ENCODE measurements around the gene RNF167. TPM values are rescaled to one million over a fixed set of nuclear protein-coding genes. Genes with fewer than 3 reads are reported as not detected.

Gene RNF167
- total RNA-seq, 1 donor from 2014 or later: 84.7 TPM

- intact Hi-C loops (cut with DNase I): loop anchor here (1.0 to 2.0 kb wide), 2 partner anchors 8 to 50 kb away; partner anchors contain the start of genes RNF167 and SLC25A11
- peak; percentile 94 for DNase-seq (ENCODE audit: low spot score)
Observed at GRCh38 chr17:4948166-4948930, 8.3 kb downstream of the RNF167 start, which contains the start of gene PFN1. Gene PFN1 (minus strand): TSS chr17:4948530. CDS start chr17:4948394, 136 bp downstream.

GRCh38 chr17:4948931-4949320, 8.9 kb downstream of the RNF167 start:
- intact Hi-C loops (cut with DNase I): loop anchor here (1.0 to 2.0 kb wide), 2 partner anchors 9 to 50 kb away; partner anchors contain the start of genes RNF167 and SLC25A11
- peak; percentile 89 for DNase-seq (ENCODE audit: low spot score)

- DNase-seq (ENCODE audit: low spot score): peak; percentile 87
- intact Hi-C loops (cut with DNase I): loop anchor here (2.0 kb wide), 1 partner anchor 49 kb away; no protein-coding TSS in a partner anchor
Observed at GRCh38 chr17:4949321-4950074, 9.4 kb downstream of the RNF167 start.

DNA sequence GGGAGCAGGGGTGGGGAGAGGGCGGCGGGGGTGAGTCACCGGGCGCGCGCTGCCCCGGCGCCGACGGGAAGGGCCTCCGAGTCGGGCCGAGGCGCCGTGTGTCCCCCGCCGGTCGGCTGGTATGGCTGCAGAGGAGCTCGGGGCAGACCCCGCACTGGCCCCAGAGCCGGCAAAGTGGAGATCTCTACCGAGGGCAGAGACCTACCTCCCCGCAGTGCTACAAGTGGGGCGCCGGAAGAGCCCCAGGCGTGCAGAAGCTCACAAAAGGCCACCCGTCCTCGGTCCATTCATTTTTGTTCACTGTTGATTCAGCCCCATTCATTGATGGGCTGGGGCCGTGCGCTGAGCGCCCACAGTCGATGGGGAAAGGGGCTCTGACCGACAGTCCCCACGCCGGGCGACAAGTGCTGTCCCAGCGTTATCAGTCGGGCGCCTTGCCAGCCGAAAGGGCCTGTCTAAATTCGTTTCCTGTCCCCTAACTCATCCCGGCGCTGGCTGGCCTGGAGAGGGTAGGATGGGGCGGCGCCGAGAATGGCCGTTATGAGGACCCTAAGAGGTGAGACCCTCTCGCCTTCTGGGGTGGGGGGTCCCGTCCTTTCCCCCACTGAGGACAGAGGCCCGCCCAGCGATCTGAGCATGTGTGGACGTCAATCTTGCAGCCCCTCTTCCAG, 10.1 kb downstream of the RNF167 start:
- DNase-seq (ENCODE audit: low spot score): peak; percentile 88
- intact Hi-C loops (cut with DNase I): no loop called here

GRCh38 chr17:4950746-4951204, 10.7 kb downstream of the RNF167 start, which contains the start of gene ENO3:
Gene ENO3 (plus strand): TSS chr17:4951119. CDS start chr17:4951830, 711 bp downstream.
- intact Hi-C loops (cut with DNase I): loop anchor here (1.0 kb wide), 1 partner anchor 16 kb away; no protein-coding TSS in a partner anchor
- DNase-seq (ENCODE audit: low spot score): no peak

DNA sequence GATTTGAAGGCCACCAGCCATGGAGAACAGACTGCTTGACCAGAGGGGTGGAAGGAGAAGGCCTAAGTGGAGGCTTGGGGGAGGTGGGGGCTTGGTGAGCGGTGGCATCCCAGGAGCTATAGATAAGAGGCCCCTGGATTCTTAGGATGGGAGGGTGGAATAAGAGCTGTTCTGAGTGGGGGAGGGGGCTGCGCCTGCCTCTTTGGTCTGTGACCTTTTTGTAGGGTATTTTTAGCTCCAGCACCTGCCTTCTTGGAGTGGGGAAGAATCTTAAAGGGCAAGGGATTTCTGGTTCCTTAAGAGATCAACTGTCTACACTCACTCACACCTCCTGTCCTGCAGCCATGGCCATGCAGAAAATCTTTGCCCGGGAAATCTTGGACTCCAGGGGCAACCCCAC, 11.4 kb downstream of the RNF167 start:
- DNase-seq (ENCODE audit: low spot score): no peak
- intact Hi-C loops (cut with DNase I): loop anchor here (1.0 kb wide), 1 partner anchor 15 kb away; no protein-coding TSS in a partner anchor

DNA sequence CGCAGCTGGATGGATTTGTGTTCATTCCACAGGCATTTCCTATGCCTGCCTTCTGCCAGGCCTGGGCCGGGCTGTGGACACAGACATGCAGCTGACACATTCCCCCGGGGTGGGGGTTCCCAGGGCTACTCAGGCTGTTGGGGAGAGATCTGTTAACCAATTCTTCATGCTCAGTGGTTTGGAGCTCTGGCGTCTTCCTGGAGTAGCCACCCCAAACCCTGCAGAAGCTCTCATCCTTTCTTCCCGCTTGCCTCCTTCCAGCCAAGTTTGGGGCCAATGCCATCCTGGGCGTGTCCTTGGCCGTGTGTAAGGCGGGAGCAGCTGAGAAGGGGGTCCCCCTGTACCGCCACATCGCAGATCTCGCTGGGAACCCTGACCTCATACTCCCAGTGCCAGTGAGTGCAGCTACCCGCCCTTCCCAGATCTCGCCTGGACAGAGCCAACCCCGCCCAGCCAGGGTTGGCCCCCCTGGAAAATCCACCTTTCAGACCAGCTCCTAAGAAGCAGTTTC, 13.4 kb downstream of the RNF167 start:
- intact Hi-C loops (cut with DNase I): no loop called here
- DNase-seq (ENCODE audit: low spot score): no peak

DNA sequence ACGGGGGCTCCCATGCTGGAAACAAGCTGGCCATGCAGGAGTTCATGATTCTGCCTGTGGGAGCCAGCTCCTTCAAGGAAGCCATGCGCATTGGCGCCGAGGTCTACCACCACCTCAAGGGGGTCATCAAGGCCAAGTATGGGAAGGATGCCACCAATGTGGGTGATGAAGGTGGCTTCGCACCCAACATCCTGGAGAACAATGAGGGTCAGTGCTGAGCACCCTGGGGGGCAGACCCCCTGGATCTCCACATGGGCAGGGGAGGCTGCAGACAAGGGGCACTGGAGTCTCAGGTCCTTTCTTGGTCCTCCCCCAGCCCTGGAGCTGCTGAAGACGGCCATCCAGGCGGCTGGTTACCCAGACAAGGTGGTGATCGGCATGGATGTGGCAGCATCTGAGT, 15.0 kb downstream of the RNF167 start:
- intact Hi-C loops (cut with DNase I): no loop called here
- DNase-seq (ENCODE audit: low spot score): no peak

DNA sequence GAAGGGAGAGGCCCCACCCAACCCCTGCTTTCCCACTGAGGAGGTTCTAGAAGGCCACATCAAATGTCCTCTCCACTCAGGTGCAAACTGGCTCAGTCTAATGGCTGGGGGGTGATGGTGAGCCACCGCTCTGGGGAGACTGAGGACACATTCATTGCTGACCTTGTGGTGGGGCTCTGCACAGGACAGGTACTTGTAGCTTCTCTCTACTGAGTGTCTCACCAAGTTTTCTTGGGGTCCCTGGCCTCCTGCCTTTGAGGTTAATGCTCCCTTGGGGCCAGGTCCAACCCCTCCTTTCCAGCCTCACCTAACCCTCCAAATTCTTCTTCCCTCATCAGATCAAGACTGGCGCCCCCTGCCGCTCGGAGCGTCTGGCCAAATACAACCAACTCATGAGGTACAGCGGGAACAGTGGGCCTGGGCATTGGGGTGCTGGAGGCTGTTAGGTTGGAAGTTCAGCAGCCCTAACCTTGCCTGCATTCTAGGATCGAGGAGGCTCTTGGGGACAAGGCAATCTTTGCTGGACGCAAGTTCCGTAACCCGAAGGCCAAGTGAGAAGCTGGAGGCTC, 16.5 kb downstream of the RNF167 start:
- DNase-seq (ENCODE audit: low spot score): no peak
- intact Hi-C loops (cut with DNase I): no loop called here

- intact Hi-C loops (cut with DNase I): no loop called here
- DNase-seq (ENCODE audit: low spot score): no peak
Observed at GRCh38 chr17:4958102-4958501, 18.0 kb downstream of the RNF167 start.

- no peak for DNase-seq (ENCODE audit: low spot score)
- intact Hi-C loops (cut with DNase I): no loop called here
Observed at GRCh38 chr17:4959261-4959965, 19.3 kb downstream of the RNF167 start.

DNA sequence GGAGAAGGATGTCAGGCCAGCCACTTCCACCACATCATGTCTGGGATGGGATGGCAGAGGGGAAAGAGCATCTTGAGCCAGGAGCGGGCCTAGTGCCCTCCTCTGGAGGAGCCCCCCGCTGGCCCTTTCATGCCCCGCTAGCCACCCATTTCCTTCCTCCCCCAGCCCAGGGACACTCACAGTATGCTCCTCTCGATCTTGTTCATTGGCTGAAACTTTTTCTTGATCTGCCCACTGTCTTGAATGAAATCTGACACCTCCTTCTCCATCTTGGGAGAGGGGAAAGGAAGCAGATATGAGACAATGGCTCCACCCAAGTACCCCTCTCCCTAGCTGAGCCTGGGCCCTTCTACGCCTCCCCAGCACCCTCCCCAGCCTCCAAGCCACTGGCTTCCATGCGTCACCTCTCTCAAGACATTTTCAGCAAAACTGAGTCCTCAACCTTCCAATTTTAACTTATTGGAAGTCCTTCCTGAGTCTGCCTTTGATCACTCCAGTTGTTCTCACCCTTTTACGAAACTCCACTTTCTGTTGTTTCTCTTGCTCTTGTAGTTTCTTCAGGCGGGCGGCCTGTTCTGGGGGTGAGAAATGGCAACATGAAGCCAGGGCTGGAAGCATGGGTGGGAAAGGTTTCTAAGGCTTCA, 20.3 kb downstream of the RNF167 start:
- intact Hi-C loops (cut with DNase I): no loop called here

GRCh38 chr17:4965311-4965986, 25.4 kb downstream of the RNF167 start:
- intact Hi-C loops (cut with DNase I): loop anchor here (5.0 kb wide), 2 partner anchors 58 to 97 kb away; no protein-coding TSS in a partner anchor

More for the DNA sequence above, 20.3 kb downstream of the RNF167 start:
- DNase-seq (ENCODE audit: low spot score): no peak

GRCh38 chr17:4966844-4967538, 26.9 kb downstream of the RNF167 start:
- peak; percentile 99 for DNase-seq (ENCODE audit: low spot score)
- intact Hi-C loops (cut with DNase I): loop anchor here (1.0 to 5.0 kb wide), 5 partner anchors 16 to 95 kb away; partner anchors contain the start of genes CAMTA2, ENO3, RNF167 and SLC25A11

More at GRCh38 chr17:4965311-4965986, 25.4 kb downstream of the RNF167 start:
- no peak for DNase-seq (ENCODE audit: low spot score)

DNA sequence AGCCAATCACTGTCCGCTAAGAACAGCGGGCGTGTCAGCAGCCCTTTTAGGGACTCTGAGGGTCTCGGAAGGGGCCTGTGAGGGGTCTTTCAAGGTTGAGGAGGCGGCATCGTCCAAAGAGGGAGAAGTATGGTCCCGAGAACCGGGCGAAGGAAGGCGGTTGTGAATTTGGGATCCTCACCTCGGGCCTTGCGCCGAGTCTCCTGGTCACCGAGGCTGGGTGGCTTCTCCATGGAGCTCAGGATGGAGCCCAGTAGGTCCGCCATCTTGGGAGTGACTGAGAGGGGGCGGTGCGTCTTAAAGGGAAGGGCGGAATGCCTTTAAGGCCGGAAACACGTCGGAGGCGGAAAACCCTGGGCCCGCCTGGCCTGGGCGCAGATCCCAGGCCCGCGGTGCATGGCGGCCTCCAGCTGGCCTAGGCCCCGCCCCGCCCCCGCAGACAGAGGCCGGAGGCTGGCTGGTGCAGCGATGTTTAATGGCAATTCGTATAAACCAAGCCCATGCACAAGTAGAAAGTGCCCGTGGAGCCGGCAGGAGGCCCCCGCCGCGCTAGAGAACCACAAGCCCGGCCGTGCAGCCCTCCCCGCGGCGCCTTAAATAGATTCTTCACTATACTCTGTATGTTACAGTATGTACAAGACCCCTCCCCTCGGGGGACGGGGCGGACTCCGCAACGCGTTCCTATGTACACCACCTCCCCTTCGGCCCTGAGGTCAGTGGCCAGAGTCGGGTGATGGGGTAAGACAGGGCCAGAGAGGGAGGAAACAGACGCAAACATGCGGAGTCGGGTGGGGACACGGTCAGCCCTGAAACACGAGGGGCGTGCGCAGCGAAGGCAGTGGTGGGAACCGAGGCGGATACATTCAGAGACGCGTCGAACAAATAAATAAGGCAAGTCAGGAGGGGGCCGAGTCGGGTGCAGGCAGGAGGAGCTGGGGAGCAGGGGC, 27.7 kb downstream of the RNF167 start, which contains the start of gene SPAG7:
Gene SPAG7 (minus strand): TSS at position 279 of the 947 bp plus-strand sequence. CDS start 13 bp downstream, at position 266.
- intact Hi-C loops (cut with DNase I): loop anchor here (1.0 to 5.0 kb wide), 4 partner anchors 19 to 94 kb away; partner anchors contain the start of genes CAMTA2, RNF167 and SLC25A11
- peak; percentile 97 for DNase-seq (ENCODE audit: low spot score)

Data from cardiac septum (tissue), 1 donor.